Measurements from ENCODE around the gene RTL5.

RTL5 gene

GRCh38 chrX:72126048-72126415, 5.7 kb downstream of the RTL5 start:
- POLR2A ChIA-PET (ENCODE audit: low non-redundant PET), result no interaction called here
- CTCF ChIA-PET, result interaction anchor here (0.6 to 1.3 kb wide), 3 partner anchors 51 to 193 kb away, joined by 3 to 5 read pairs (median 3); no protein-coding TSS in a partner anchor
- no peak overlapping the region for H3K27ac ChIP-seq
- no peak for TF ChIP-seq CTCF (conservative IDR thresholded peaks at IDR 0.05; ENCODE audit: low read depth)
- DNase-seq (ENCODE audit: low spot score), result no peak

- POLR2A ChIA-PET (ENCODE audit: low non-redundant PET), result no interaction called here
- no peak for DNase-seq (ENCODE audit: low spot score)
Measured at GRCh38 chrX:72125331-72126047, 6.2 kb downstream of the RTL5 start.

GRCh38 chrX:72124540-72125201, 7.0 kb downstream of the RTL5 start:
- no peak for DNase-seq (ENCODE audit: low spot score)
- ChIA-PET POLR2A (ENCODE audit: low non-redundant PET) (no interaction called here), CTCF (no interaction called here)
- H3K27ac ChIP-seq, result no peak overlapping the region
- TF ChIP-seq CTCF (conservative IDR thresholded peaks at IDR 0.05; ENCODE audit: low read depth), result no peak

More at GRCh38 chrX:72125331-72126047, 6.2 kb downstream of the RTL5 start:
- no peak overlapping the region for H3K27ac ChIP-seq
- TF ChIP-seq CTCF (conservative IDR thresholded peaks at IDR 0.05; ENCODE audit: low read depth), result no peak
- CTCF ChIA-PET, result interaction anchor here (1.3 kb wide), 1 partner anchor 107 kb away, joined by 5 read pairs; no protein-coding TSS in a partner anchor

GRCh38 chrX:72123471-72124185, 8.1 kb downstream of the RTL5 start:
- no peak for TF ChIP-seq CTCF (conservative IDR thresholded peaks at IDR 0.05; ENCODE audit: low read depth)
- DNase-seq (ENCODE audit: low spot score), result no peak
- ChIA-PET POLR2A (ENCODE audit: low non-redundant PET) (no interaction called here), CTCF (no interaction called here)
- no peak overlapping the region for H3K27ac ChIP-seq

GRCh38 chrX:72122621-72123337, 8.9 kb downstream of the RTL5 start:
- H3K27ac ChIP-seq, result no peak overlapping the region
- TF ChIP-seq CTCF (conservative IDR thresholded peaks at IDR 0.05; ENCODE audit: low read depth), result no peak
- no peak for DNase-seq (ENCODE audit: low spot score)
- POLR2A ChIA-PET (ENCODE audit: low non-redundant PET), result no interaction called here
- CTCF ChIA-PET, result no interaction called here

- POLR2A ChIA-PET (ENCODE audit: low non-redundant PET), result no interaction called here
- TF ChIP-seq CTCF (conservative IDR thresholded peaks at IDR 0.05; ENCODE audit: low read depth), result no peak
- CTCF ChIA-PET, result no interaction called here
- H3K27ac ChIP-seq, result no peak overlapping the region
- no peak for DNase-seq (ENCODE audit: low spot score)
Measured at GRCh38 chrX:72121383-72121782, 10.3 kb downstream of the RTL5 start.
